HepG2 (cell line): ENCODE data around the gene PAIP2. TPM values are rescaled to one million over a fixed set of nuclear protein-coding genes. Genes with fewer than 3 reads are reported as not detected.

ENCODE experiments used
- ATAC-seq: fragments of 200-7000 bp; cut with Tn5 transposase; 3 replicates; pipeline ENCODE4 v1.9.1; 2020; ENCODE audit warnings: mild to moderate bottlenecking, moderate library complexity
- BruUV-seq: library from RNA; stranded (reverse); fragments of 400-500 nt; replicated peaks from 2 replicates; lab custom pipeline; 2021; lab: Mats Ljungman, UMichigan
- CTCF ChIA-PET: fragments of 300-600 bp; formaldehyde crosslinking; extraction: SDS; loops from one replicate; lab custom pipeline; 2021; ENCODE audit warnings: low total read pairs, inconsistent platforms, low intra/inter-chr PET ratio; lab: Yijun Ruan, JAX
- POLR2A ChIA-PET: fragments of 350-600 bp; sonication (Branson Sonifier 250); formaldehyde crosslinking; loops from one replicate; lab custom pipeline; 2020; ENCODE audit warnings: antibody characterized with exemption, inconsistent platforms; lab: Yijun Ruan, JAX
- DNase-seq: peaks from one replicate; pipeline ENCODE4 v3.0.0-alpha.2; 2015; ENCODE audit warnings: low spot score
- FAIRE-seq: peaks from 3 replicates; lab custom pipeline; 2011; peaks lifted over from hg19 to GRCh38; lab: Jason Lieb, UNC
- H2AFZ ChIP-seq: one replicate; pipeline ENCODE4 v1.6.1; 2011; ENCODE audit warnings: low read length, inconsistent platforms
- H3K27ac ChIP-seq: fragments of 300-600 bp; 3 replicates; pipeline ENCODE4 v1.8.0; 2011; ENCODE audit warnings: mixed run types, mild to moderate bottlenecking, mixed read lengths, low read length, inconsistent platforms; ENCODE audit not compliant: insufficient read depth; ENCODE audit errors: extremely low read length
- H3K27me3 ChIP-seq, 2 experiments: fragments of 200-600 bp in 1 of 2; 2 replicates in 1 of 2; 3 replicates in 1 of 2; pipeline versions ENCODE4 v1.6.0 to v1.8.0; 2011; ENCODE audit warnings: low read length in 2 of 2, mild to moderate bottlenecking in 2 of 2, moderate library complexity in 2 of 2, inconsistent platforms in 1 of 2; ENCODE audit not compliant: insufficient read depth in 2 of 2, control insufficient read depth in 1 of 2
- H3K36me3 ChIP-seq, 2 experiments: fragments of 200-600 bp in 1 of 2; replicated peaks in 1 of 2; 2 replicates in 1 of 2; 3 replicates in 1 of 2; pipeline versions ENCODE4 v1.5.1 to v1.8.0; 2011; ENCODE audit warnings: low read length in 2 of 2, inconsistent platforms in 1 of 2; ENCODE audit not compliant: insufficient read depth in 2 of 2, control insufficient read depth in 1 of 2
- H3K4me1 ChIP-seq: 2 replicates; pipeline ENCODE4 v1.5.1; 2012; ENCODE audit warnings: low read length, inconsistent platforms; ENCODE audit not compliant: insufficient read depth
- H3K4me2 ChIP-seq: 2 replicates; pipeline ENCODE4 v1.6.0; 2011; ENCODE audit warnings: low read depth, low read length, inconsistent platforms
- H3K4me3 ChIP-seq, 3 experiments: fragments of 200-600 bp in 1 of 3; sonication (generic), shearing (Covaris generic) in 1 of 3; replicated peaks in 1 of 3; 2 replicates each; pipeline ENCODE4 v1.5.1; 2011 to 2016; ENCODE audit warnings: low read length in 3 of 3, inconsistent platforms in 2 of 3, low read depth in 2 of 3, mild to moderate bottlenecking in 2 of 3, control low read depth in 1 of 3, mixed read lengths in 1 of 3; ENCODE audit not compliant: insufficient read depth in 1 of 3
- H3K79me2 ChIP-seq: one replicate; pipeline ENCODE4 v1.6.1; 2011; ENCODE audit warnings: low read length, inconsistent platforms; ENCODE audit not compliant: insufficient read depth
- H3K9ac ChIP-seq: 2 replicates; pipeline ENCODE4 v1.6.0; 2011; ENCODE audit warnings: mild to moderate bottlenecking, low read depth, low read length, inconsistent platforms; ENCODE audit not compliant: insufficient read depth
- H3K9me3 ChIP-seq: 2 replicates; pipeline ENCODE4 v1.5.1; 2012; ENCODE audit warnings: mild to moderate bottlenecking, low read length
- H4K20me1 ChIP-seq: 2 replicates; pipeline ENCODE4 v1.6.0; 2011; ENCODE audit warnings: inconsistent platforms, mild to moderate bottlenecking, low read length, moderate library complexity; ENCODE audit not compliant: insufficient read depth
- AHDC1 ChIP-seq: sonication (generic); formaldehyde crosslinking; IDR thresholded peaks from 2 replicates; pipeline ENCODE4 v1.5.1; 2020; ENCODE audit warnings: mild to moderate bottlenecking, missing genetic modification reagents, borderline replicate concordance
- DBP ChIP-seq: sonication (generic); formaldehyde crosslinking; IDR thresholded peaks from 2 replicates; pipeline ENCODE4 v1.4.0; 2020; ENCODE audit warnings: missing genetic modification reagents; ENCODE audit errors: not compliant biosample characterization
- ETV6 ChIP-seq: sonication (generic); formaldehyde crosslinking; conservative IDR thresholded peaks from 2 replicates; pipeline ENCODE4 v1.4.0; 2020; ENCODE audit warnings: missing genetic modification reagents
- KDM1A ChIP-seq: IDR thresholded peaks from 2 replicates; pipeline ENCODE4 v1.6.1; 2016; ENCODE audit warnings: missing compliant biosample characterization
- SALL2 ChIP-seq: sonication (generic); formaldehyde crosslinking; IDR thresholded peaks from 2 replicates; pipeline ENCODE4 v1.8.1; 2023; ENCODE audit warnings: mild to moderate bottlenecking, missing genetic modification reagents, inconsistent platforms
- ZHX1 ChIP-seq: sonication (generic); formaldehyde crosslinking; IDR thresholded peaks from 2 replicates; pipeline ENCODE4 v1.8.1; 2022; ENCODE audit warnings: low read depth, mild to moderate bottlenecking, missing genetic modification reagents
- ZNF264 ChIP-seq: sonication (generic); formaldehyde crosslinking; IDR thresholded peaks from 2 replicates; pipeline ENCODE4 v1.4.0; 2020; ENCODE audit warnings: missing genetic modification reagents
- ZNF660 ChIP-seq: sonication (generic); formaldehyde crosslinking; IDR thresholded peaks from 2 replicates; pipeline ENCODE4 v1.5.1; 2020; ENCODE audit warnings: mild to moderate bottlenecking, low read depth, missing genetic modification reagents, borderline replicate concordance
- ZNF703 ChIP-seq: sonication (generic); formaldehyde crosslinking; IDR thresholded peaks from 2 replicates; pipeline ENCODE4 v1.5.1; 2020; ENCODE audit warnings: missing genetic modification reagents, mild to moderate bottlenecking, moderate library complexity, borderline replicate concordance
- ZNF720 ChIP-seq: sonication (generic); formaldehyde crosslinking; IDR thresholded peaks from 2 replicates; pipeline ENCODE4 v1.4.0; 2020; ENCODE audit warnings: missing genetic modification reagents
- ZZZ3 ChIP-seq: sonication (generic); formaldehyde crosslinking; IDR thresholded peaks from 2 replicates; pipeline ENCODE4 v1.4.0; 2020; ENCODE audit warnings: missing genetic modification reagents, mild to moderate bottlenecking, borderline replicate concordance
- WGBS: methylation state at CpG from one replicate; pipeline ENCODE4 v1.1.6; 2017; ENCODE audit warnings: low lambda C conversion rate; 5-methylcytosine and 5-hydroxymethylcytosine counted together
- in situ Hi-C: cut with HindIII; loops from 2 replicates; pipeline ENCODE4 v1.10.0; 2017; ENCODE audit warnings: low pct_unique_long_range_greater_than_20kb; ENCODE audit not compliant: extremely low pct_ligation_motif_present
- intact Hi-C: fragments of 100-400 bp; cut with micrococcal nuclease; formaldehyde crosslinking; loops from one replicate; pipeline ENCODE4 v1.10.0; 2022; ENCODE audit not compliant: unreplicated experiment
- polyA plus RNA-seq, 8 experiments: library from polyadenylated mRNA; depleted of rRNA in 3 of 8; stranded (reverse) in 7 of 8; unstranded in 1 of 8; fragments of >200 nt; fragmentation: Illumina TruSeq in 4 of 8; extraction: Trizol in 4 of 8; gene quantifications; 2 replicates each; pipeline versions ENCODE4 v1.2.1 to v1.2.3, GENCODE V29; 2011 to 2016; ENCODE audit warnings: low read depth in 4 of 8, missing spikeins in 1 of 8, mixed read lengths in 1 of 8; ENCODE audit not compliant: insufficient read depth in 1 of 8
- total RNA-seq, 5 experiments: library from RNA; depleted of rRNA; stranded (reverse); fragments of >200 nt; fragmentation: Illumina TruSeq; extraction: Trizol; gene quantifications; 2 replicates each; pipeline ENCODE4 v1.2.3, GENCODE V29; 2016; ENCODE audit warnings: low read depth in 1 of 5

PAIP2 gene
- total and polyA plus RNA-seq, 2 of the 13 experiments (the other 11 are each of a cell fraction or from before 2014, with no cell fraction given) = 61.5 to 76.3 TPM

GRCh38 chr5:139297439-139298133 is 44.1 kb upstream of the PAIP2 start:
- no peaks in the 10 kb centered on the region; a peak in 1 of 5 replicates for H3K27me3 ChIP-seq
- H4K20me1 ChIP-seq = peaks cover 83% of the 10 kb centered on the region
- H3K27ac ChIP-seq = no peak overlapping the region
- H3K4me2 ChIP-seq = peak overlapping the region; percentile 93
- intact Hi-C loops (no loop called here), in situ Hi-C loops (no loop called here)
- FAIRE-seq (no peak), ATAC-seq (no peak), DNase-seq (no peak)
- peaks cover 0 to 1% of the 10 kb centered on the region in 2 experiments; a peak in 1 of 5 replicates for H3K36me3 ChIP-seq
- no peak overlapping the region for H2AFZ ChIP-seq
- CTCF ChIA-PET = no interaction called here
- 92% methylated on average over 2 of the region's 2 CpGs for WGBS
- BruUV-seq = no TSS peak
- peaks cover 69% of the 10 kb centered on the region for H3K4me1 ChIP-seq
- H3K4me3 ChIP-seq = no peak overlapping the region
- no peaks in the 10 kb centered on the region for H3K9me3 ChIP-seq
- peaks cover 94% of the 10 kb centered on the region for H3K79me2 ChIP-seq
- H3K9ac ChIP-seq = no peak overlapping the region
- POLR2A ChIA-PET = interaction anchor here (1.3 kb wide), 1 partner anchor 24 kb away, joined by 4 read pairs; no protein-coding TSS in a partner anchor
- TF ChIP-seq ZNF264 (no peak), KDM1A (CRISPR knock-in tag) (no peak), ZHX1 (no peak), ZNF720 (CRISPR knock-in tag) (no peak), ZNF703 (CRISPR knock-in tag) (no peak), SALL2 (CRISPR knock-in tag) (no peak), ETV6 (CRISPR knock-in tag) (no peak), DBP (CRISPR knock-in tag) (no peak), ZNF660 (CRISPR knock-in tag) (no peak), ZZZ3 (CRISPR knock-in tag) (no peak), AHDC1 (CRISPR knock-in tag) (no peak)
